ENCODE measurements around the gene SREBF1. TPM values are rescaled to one million over a fixed set of nuclear protein-coding genes. Genes with fewer than 3 reads are reported as not detected.

The SREBF1 gene
- total RNA-seq, 1 donor from 2014 or later, result 83.0 TPM

- no peak overlapping the region for H3K4me3 ChIP-seq (ENCODE audit: low read depth, low read length)
- TF ChIP-seq, protein P1, sequence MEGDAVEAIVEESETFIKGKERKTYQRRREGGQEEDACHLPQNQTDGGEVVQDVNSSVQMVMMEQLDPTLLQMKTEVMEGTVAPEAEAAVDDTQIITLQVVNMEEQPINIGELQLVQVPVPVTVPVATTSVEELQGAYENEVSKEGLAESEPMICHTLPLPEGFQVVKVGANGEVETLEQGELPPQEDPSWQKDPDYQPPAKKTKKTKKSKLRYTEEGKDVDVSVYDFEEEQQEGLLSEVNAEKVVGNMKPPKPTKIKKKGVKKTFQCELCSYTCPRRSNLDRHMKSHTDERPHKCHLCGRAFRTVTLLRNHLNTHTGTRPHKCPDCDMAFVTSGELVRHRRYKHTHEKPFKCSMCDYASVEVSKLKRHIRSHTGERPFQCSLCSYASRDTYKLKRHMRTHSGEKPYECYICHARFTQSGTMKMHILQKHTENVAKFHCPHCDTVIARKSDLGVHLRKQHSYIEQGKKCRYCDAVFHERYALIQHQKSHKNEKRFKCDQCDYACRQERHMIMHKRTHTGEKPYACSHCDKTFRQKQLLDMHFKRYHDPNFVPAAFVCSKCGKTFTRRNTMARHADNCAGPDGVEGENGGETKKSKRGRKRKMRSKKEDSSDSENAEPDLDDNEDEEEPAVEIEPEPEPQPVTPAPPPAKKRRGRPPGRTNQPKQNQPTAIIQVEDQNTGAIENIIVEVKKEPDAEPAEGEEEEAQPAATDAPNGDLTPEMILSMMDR (IDR thresholded peaks at IDR 0.05; ENCODE audit: insufficient read depth, low read length, poor library complexity, severe bottlenecking), result peak; percentile 61
- DNase-seq (ENCODE audit: low read depth), result peak; percentile 39
These were observed 55.7 kb downstream of the SREBF1 start for GRCh38 chr17:17780922-17781590.

DNA sequence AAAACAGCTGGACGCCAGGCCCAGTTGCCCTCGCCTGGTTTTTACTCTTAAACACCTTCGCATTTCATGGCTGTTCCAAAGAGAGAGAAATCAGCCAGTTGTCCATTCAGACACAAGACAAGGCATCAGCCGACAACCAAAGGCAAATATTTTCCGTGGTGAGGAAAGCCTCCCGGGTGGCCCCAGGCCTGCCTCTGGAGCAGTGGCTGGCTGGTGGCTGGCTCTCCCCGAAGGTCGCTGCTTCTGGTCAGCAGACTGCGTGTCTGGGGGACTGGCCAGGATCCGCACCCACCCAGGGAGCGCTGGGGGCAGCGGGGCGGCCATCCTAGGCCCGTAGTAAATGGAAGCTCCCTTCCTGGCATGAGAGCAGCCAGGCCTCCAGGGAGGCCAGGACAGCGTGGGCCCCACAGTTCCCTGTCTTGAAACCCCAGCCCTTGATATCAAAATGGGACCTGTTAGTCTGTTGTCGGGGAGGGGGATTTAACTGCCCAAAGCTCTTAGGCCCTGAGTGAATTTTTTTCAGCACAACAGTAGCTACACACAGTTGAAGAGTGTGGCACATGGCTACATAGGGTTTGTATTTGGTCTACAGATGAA lies 57.7 kb downstream of the SREBF1 start:
- Histone ChIP-seq H3K27me3 (ENCODE audit: control insufficient read depth, insufficient read depth, low read length) (no peaks in the 10 kb centered on the region), H3K4me3 (ENCODE audit: low read depth, low read length) (no peak overlapping the region), H3K36me3 (ENCODE audit: control insufficient read depth, insufficient read depth, low read length) (no peaks in the 10 kb centered on the region)
- DNase-seq (ENCODE audit: low read depth), result no peak
- TF ChIP-seq, protein P1 (IDR thresholded peaks at IDR 0.05; ENCODE audit: insufficient read depth, low read length, poor library complexity, severe bottlenecking), result no peak

More at GRCh38 chr17:17780922-17781590, 55.7 kb downstream of the SREBF1 start:
- no peaks in the 10 kb centered on the region for H3K36me3 ChIP-seq (ENCODE audit: control insufficient read depth, insufficient read depth, low read length)
- H3K27me3 ChIP-seq (ENCODE audit: control insufficient read depth, insufficient read depth, low read length), result no peaks in the 10 kb centered on the region

DNA sequence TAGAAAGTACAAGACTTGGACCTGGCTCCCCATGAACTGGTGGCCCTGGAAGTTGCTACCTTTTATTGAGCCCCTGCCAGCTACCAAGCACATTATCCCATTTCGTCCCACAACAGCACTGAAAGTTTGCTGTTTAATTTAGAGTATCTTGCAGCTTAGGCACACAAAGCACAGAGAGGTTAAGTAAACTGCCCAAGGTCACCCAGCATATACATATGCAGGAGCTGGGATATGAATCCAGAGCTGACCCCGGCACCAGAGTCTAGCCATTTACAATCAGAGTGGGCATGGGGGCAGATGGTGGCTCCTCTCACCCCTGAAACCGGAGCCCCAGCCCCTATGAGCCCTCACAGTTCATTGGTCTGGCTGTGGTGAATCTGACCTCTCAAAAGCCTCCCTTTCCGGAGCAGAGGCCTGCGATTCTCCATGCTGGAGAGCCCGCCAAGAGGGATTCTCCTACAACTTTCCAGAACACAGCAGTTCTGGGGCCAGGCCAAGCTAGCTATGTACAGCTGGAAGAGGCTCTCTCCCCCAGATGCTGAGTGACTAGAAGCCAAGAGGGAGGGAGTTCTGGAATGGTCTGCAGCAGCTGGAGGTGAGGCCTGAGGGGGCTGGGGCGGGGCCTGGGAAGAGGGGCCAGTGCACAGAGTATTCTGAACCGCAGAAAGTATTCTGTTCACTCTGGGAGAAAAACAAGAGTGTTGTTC lies 58.3 kb downstream of the SREBF1 start:
- Histone ChIP-seq H3K4me3 (ENCODE audit: low read depth, low read length) (no peak overlapping the region), H3K27me3 (ENCODE audit: control insufficient read depth, insufficient read depth, low read length) (no peaks in the 10 kb centered on the region), H3K36me3 (ENCODE audit: control insufficient read depth, insufficient read depth, low read length) (no peaks in the 10 kb centered on the region)
- no peak for DNase-seq (ENCODE audit: low read depth)
- TF ChIP-seq, protein P1 (IDR thresholded peaks at IDR 0.05; ENCODE audit: insufficient read depth, low read length, poor library complexity, severe bottlenecking), result no peak

DNA sequence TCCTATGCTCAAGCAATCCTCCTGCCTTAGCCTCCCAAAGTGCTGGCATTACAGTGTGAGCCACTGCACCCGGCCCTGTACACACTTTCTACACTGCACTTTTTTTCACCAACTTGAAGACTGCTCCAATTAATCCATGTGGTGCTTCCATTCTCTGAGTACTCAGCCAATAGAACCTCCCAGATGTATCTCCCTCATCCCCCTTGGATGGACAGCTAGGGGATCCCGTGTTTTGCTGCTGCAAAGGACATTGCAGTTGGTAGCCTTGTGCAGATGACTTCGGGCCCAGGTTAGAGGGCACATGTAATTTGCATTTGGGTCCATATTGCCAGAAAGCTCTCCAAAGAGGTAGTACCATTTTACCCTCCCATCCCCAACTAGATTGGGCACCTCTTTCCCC lies 59.9 kb downstream of the SREBF1 start:
- Histone ChIP-seq H3K36me3 (ENCODE audit: control insufficient read depth, insufficient read depth, low read length) (no peaks in the 10 kb centered on the region), H3K27me3 (ENCODE audit: control insufficient read depth, insufficient read depth, low read length) (no peaks in the 10 kb centered on the region), H3K4me3 (ENCODE audit: low read depth, low read length) (no peak overlapping the region)
- DNase-seq (ENCODE audit: low read depth), result no peak
- TF ChIP-seq, protein P1 (IDR thresholded peaks at IDR 0.05; ENCODE audit: insufficient read depth, low read length, poor library complexity, severe bottlenecking), result no peak

DNA sequence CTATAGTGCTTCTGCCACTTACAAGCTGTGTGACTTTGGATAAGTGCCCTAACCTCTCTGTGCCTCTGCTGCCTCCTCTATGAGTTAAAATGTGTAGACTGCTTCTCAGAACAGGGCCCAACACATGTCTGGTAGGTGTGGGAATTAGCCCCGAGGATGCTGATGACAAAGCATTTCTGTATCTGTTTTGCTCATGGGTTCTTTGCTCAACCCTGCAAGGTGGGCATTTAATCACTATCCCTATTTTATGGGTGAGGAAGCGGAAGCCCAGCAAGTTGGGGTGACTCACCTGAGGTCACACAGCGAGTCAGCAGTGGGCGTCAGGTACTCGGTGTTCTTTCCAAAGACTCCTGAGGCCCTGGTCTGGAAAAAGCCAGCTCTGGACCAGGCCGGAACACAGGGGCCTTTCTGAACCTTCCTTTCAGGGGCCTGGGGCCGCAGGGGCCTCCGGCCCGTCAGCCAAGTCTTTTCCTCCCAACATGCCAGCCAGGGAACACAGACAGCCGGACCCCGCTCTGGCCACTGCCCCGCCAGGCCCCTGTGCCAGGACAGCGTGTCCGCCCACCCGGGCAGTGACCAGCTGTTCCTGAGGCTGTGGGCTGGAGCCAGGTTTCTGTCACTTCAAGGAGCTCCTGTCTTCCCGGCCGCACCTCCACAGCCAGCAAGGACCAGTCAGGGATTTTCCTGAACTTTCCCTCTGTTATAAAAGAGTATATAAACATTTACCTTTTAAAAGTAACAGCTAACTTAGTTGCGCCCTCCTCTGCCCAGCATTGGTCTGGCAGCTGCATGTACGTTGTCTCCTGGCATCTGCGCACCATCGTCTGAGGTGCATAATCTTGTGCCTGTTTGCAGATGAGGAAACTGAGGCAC lies 62.5 kb downstream of the SREBF1 start:
- H3K27me3 ChIP-seq (ENCODE audit: control insufficient read depth, insufficient read depth, low read length), result no peaks in the 10 kb centered on the region
- H3K4me3 ChIP-seq (ENCODE audit: low read depth, low read length), result no peak overlapping the region
- no peaks in the 10 kb centered on the region for H3K36me3 ChIP-seq (ENCODE audit: control insufficient read depth, insufficient read depth, low read length)
- DNase-seq (ENCODE audit: low read depth), result no peak
- TF ChIP-seq, protein P1 (IDR thresholded peaks at IDR 0.05; ENCODE audit: insufficient read depth, low read length, poor library complexity, severe bottlenecking), result peak; percentile 42
